Measurements from ENCODE around the gene ITIH4.

GRCh38 chr3:52847241-52847640, 16.8 kb upstream of the ITIH4 start:
- TF ChIP-seq REST (IDR thresholded peaks at IDR 0.05; ENCODE audit: low read depth) = no peak
- no peak for TF ChIP-seq TCF12 (IDR thresholded peaks at IDR 0.05; ENCODE audit: low read depth)
- TF ChIP-seq EP300 (IDR thresholded peaks at IDR 0.05; ENCODE audit: borderline replicate concordance) = no peak
- TF ChIP-seq CEBPB (IDR thresholded peaks at IDR 0.05) = no peak

All from Ishikawa (cell line).